ENCODE measurements around the gene IL17D. TPM values are rescaled to one million over a fixed set of nuclear protein-coding genes. Genes with fewer than 3 reads are reported as not detected.

Gene IL17D
- total RNA-seq, 4 donors from 2014 or later, result 0.35 to 3.2 TPM; not detected in 2

- 83 to 93% methylated on average over 4 of the region's 4 CpGs for WGBS, 2 donors
- no peaks in the 10 kb centered on the region for H3K36me3 ChIP-seq
- no peak overlapping the region for H3K27ac ChIP-seq
- no peak for DNase-seq
- no peak overlapping the region for H3K4me3 ChIP-seq
- TF ChIP-seq POLR2A (IDR thresholded peaks at IDR 0.05), result no peak
- TF ChIP-seq CTCF (IDR thresholded peaks at IDR 0.05), result no peak
- H3K4me1 ChIP-seq, result no peaks in the 10 kb centered on the region
- no peaks in the 10 kb centered on the region for H3K27me3 ChIP-seq
- no peaks in the 10 kb centered on the region for H3K9me3 ChIP-seq
- intact Hi-C loops (cut with DNase I), result no loop called here
Measured at GRCh38 chr13:20684041-20684440, 19.5 kb upstream of the IL17D start.

- intact Hi-C loops (cut with DNase I), result no loop called here
- Histone ChIP-seq H3K36me3 (no peaks in the 10 kb centered on the region), H3K4me1 (no peaks in the 10 kb centered on the region), H3K9me3 (no peaks in the 10 kb centered on the region), H3K4me3 (no peak overlapping the region), H3K27ac (no peak overlapping the region), H3K27me3 (no peaks in the 10 kb centered on the region)
- TF ChIP-seq POLR2A (IDR thresholded peaks at IDR 0.05), result no peak
- no peak for TF ChIP-seq CTCF (IDR thresholded peaks at IDR 0.05)
- no peak for DNase-seq
- 68 to 83% methylated on average over 9 to 14 of the region's 18 CpGs for WGBS, 2 donors
Measured at GRCh38 chr13:20684546-20684945, 19.0 kb upstream of the IL17D start.

GRCh38 chr13:20685092-20685491 is 18.4 kb upstream of the IL17D start:
- DNase-seq, result no peak
- intact Hi-C loops (cut with DNase I), result no loop called here
- Histone ChIP-seq H3K4me1 (no peaks in the 10 kb centered on the region), H3K27ac (no peak overlapping the region), H3K4me3 (no peak overlapping the region), H3K27me3 (no peaks in the 10 kb centered on the region), H3K9me3 (no peaks in the 10 kb centered on the region), H3K36me3 (no peaks in the 10 kb centered on the region)
- TF ChIP-seq CTCF (IDR thresholded peaks at IDR 0.05) (no peak), POLR2A (IDR thresholded peaks at IDR 0.05) (no peak)
- 74 to 76% methylated on average over 4 to 6 of the region's 6 CpGs for WGBS, 2 donors

GRCh38 chr13:20686167-20686566 is 17.3 kb upstream of the IL17D start:
- Histone ChIP-seq H3K27me3 (no peaks in the 10 kb centered on the region), H3K4me1 (no peaks in the 10 kb centered on the region), H3K27ac (no peak overlapping the region), H3K4me3 (no peak overlapping the region), H3K9me3 (no peaks in the 10 kb centered on the region), H3K36me3 (no peaks in the 10 kb centered on the region)
- 84 to 93% methylated on average over 1 of the region's 1 CpG for WGBS, 2 donors
- no peak for DNase-seq
- intact Hi-C loops (cut with DNase I), result no loop called here
- no peak for TF ChIP-seq CTCF (IDR thresholded peaks at IDR 0.05)
- TF ChIP-seq POLR2A (IDR thresholded peaks at IDR 0.05), result no peak

GRCh38 chr13:20686863-20687579 is 16.5 kb upstream of the IL17D start:
- 87 to 89% methylated on average over 4 of the region's 4 CpGs for WGBS, 2 donors
- Histone ChIP-seq H3K27me3 (no peaks in the 10 kb centered on the region), H3K27ac (no peak overlapping the region), H3K4me3 (no peak overlapping the region), H3K9me3 (no peaks in the 10 kb centered on the region), H3K4me1 (no peaks in the 10 kb centered on the region), H3K36me3 (no peaks in the 10 kb centered on the region)
- intact Hi-C loops (cut with DNase I), result no loop called here
- no peak for TF ChIP-seq CTCF (IDR thresholded peaks at IDR 0.05)
- DNase-seq, result no peak
